Calu3 (cell line): Measurements from ENCODE around the gene SEC31B. TPM values are rescaled to one million over a fixed set of nuclear protein-coding genes. Genes with fewer than 3 reads are reported as not detected.
A peak's percentile ranks its signal among the peaks of the same experiment; 100 is the strongest.

Experiments used
- BruUV-seq: library from RNA; stranded (reverse); fragments of 400-500 nt; replicated peaks from 2 replicates; lab custom pipeline; 2021; lab: Mats Ljungman, UMichigan
- CTCF ChIA-PET: fragments of 300-600 bp; sonication (Branson Sonifier 250); formaldehyde crosslinking; loops from one replicate; lab custom pipeline; 2022; ENCODE audit warnings: antibody characterized with exemption; lab: Charles Lee
- DNase-seq: peaks from one replicate; pipeline ENCODE4 v3.0.0; 2022
- H3K27ac Mint-ChIP-seq: one replicate; pipeline ENCODE4 v1.8.0; 2022; ENCODE audit warnings: mixed read lengths; ENCODE audit not compliant: unreplicated experiment
- H3K27me3 Mint-ChIP-seq: one replicate; pipeline ENCODE4 v1.8.0; 2022; ENCODE audit warnings: mixed read lengths; ENCODE audit not compliant: unreplicated experiment
- H3K36me3 Mint-ChIP-seq: one replicate; pipeline ENCODE4 v1.8.0; 2022; ENCODE audit warnings: mild to moderate bottlenecking, moderate library complexity, mixed read lengths; ENCODE audit not compliant: insufficient read depth, unreplicated experiment
- H3K4me1 Mint-ChIP-seq: one replicate; pipeline ENCODE4 v1.8.0; 2022; ENCODE audit warnings: mild to moderate bottlenecking, low read depth, mixed read lengths; ENCODE audit not compliant: unreplicated experiment
- H3K4me3 Mint-ChIP-seq: one replicate; pipeline ENCODE4 v1.8.0; 2022; ENCODE audit warnings: mild to moderate bottlenecking, low read depth, moderate library complexity, mixed read lengths; ENCODE audit not compliant: unreplicated experiment
- H3K9me3 Mint-ChIP-seq: one replicate; pipeline ENCODE4 v1.8.0; 2022; ENCODE audit warnings: low read depth, mixed read lengths; ENCODE audit not compliant: unreplicated experiment
- intact Hi-C: fragments of 100-400 bp; cut with micrococcal nuclease; formaldehyde crosslinking; loops from one replicate; pipeline ENCODE4 v1.10.0; 2022; ENCODE audit not compliant: unreplicated experiment
- total RNA-seq: library from RNA; stranded (reverse); gene quantifications from 2 replicates; pipeline ENCODE4 v1.2.3, GENCODE V29; 2022
- TF ChIP-seq, protein P1 (sequence below): fragments of 200-600 bp; IDR thresholded peaks from one replicate; pipeline ENCODE4 v1.8.0; 2022; ENCODE audit warnings: antibody characterized with exemption; ENCODE audit not compliant: unreplicated experiment

Gene SEC31B
- total RNA-seq, 1 experiment from 2014 or later, result 6.5 TPM

DNA sequence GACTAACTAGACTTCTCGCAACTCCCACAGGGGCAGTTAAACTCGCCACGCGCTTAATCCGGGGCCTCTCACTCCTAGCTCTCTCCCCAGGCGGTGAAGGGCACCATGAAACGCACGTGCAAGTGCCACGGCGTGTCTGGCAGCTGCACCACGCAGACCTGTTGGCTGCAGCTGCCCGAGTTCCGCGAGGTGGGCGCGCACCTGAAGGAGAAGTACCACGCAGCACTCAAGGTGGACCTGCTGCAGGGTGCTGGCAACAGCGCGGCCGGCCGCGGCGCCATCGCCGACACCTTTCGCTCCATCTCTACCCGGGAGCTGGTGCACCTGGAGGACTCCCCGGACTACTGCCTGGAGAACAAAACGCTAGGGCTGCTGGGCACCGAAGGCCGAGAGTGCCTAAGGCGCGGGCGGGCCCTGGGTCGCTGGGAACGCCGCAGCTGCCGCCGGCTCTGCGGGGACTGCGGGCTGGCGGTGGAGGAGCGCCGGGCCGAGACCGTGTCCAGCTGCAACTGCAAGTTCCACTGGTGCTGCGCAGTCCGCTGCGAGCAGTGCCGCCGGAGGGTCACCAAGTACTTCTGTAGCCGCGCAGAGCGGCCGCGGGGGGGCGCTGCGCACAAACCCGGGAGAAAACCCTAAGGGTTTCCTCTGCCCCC, 37.4 kb downstream of the SEC31B start:
- CTCF ChIA-PET, result interaction anchor here (0.6 to 2.1 kb wide), 10 partner anchors 14 to 672 kb away, joined by 3 to 9 read pairs (median 6); partner anchors contain the start of genes BLOC1S2 and HIF1AN
- intact Hi-C loops, result no loop called here
- TF ChIP-seq, protein P1, sequence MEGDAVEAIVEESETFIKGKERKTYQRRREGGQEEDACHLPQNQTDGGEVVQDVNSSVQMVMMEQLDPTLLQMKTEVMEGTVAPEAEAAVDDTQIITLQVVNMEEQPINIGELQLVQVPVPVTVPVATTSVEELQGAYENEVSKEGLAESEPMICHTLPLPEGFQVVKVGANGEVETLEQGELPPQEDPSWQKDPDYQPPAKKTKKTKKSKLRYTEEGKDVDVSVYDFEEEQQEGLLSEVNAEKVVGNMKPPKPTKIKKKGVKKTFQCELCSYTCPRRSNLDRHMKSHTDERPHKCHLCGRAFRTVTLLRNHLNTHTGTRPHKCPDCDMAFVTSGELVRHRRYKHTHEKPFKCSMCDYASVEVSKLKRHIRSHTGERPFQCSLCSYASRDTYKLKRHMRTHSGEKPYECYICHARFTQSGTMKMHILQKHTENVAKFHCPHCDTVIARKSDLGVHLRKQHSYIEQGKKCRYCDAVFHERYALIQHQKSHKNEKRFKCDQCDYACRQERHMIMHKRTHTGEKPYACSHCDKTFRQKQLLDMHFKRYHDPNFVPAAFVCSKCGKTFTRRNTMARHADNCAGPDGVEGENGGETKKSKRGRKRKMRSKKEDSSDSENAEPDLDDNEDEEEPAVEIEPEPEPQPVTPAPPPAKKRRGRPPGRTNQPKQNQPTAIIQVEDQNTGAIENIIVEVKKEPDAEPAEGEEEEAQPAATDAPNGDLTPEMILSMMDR, result peak; percentile 84
- H3K9me3 Mint-ChIP-seq, result no peaks in the 10 kb centered on the region
- BruUV-seq, result no TSS peak
- H3K4me1 Mint-ChIP-seq, result no peaks in the 10 kb centered on the region
- no peak overlapping the region for H3K27ac Mint-ChIP-seq
- peaks cover 8% of the 10 kb centered on the region for H3K36me3 Mint-ChIP-seq
- H3K4me3 Mint-ChIP-seq, result peak overlapping the region; percentile 81
- peaks cover 49% of the 10 kb centered on the region for H3K27me3 Mint-ChIP-seq
- DNase-seq, result peak; percentile 65

DNA sequence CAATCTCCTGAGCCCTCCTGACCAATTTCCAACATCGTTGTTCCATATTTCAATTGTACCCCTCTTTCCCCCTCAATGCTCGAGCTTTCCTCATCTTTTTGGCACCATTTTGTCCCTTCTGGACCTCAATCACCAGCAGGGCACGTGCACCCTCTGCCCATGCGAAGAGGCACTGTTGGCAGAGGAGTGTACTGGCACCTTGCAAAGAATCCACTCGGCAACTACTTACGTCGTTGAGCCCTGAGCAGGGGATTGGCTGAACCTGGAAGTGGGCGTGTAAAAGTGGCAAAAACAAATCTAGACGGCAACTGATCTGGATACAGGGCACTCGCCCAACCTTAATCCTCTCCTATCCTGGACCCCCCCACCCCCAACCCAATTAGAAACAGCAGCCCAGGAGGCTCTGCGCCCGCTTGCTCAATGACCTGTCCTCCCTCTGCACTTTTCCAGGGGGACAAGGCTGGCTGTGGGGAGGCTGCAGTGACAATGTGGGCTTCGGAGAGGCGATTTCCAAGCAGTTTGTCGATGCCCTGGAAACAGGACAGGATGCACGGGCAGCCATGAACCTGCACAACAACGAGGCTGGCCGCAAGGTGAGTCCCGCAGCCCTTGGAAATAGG, 38.1 kb downstream of the SEC31B start:
- Mint-ChIP-seq H3K27me3 (peaks cover 49% of the 10 kb centered on the region), H3K4me1 (no peaks in the 10 kb centered on the region), H3K4me3 (peak overlapping the region; percentile 81), H3K36me3 (peaks cover 8% of the 10 kb centered on the region), H3K27ac (no peak overlapping the region), H3K9me3 (no peaks in the 10 kb centered on the region)
- peak; percentile 84 for DNase-seq
- BruUV-seq, result no TSS peak
- TF ChIP-seq, protein P1, result no peak
- CTCF ChIA-PET, result interaction anchor here (0.7 to 2.1 kb wide), 7 partner anchors 27 to 672 kb away, joined by 3 to 9 read pairs (median 6); partner anchors contain the start of genes BLOC1S2 and HIF1AN
- intact Hi-C loops, result no loop called here

DNA sequence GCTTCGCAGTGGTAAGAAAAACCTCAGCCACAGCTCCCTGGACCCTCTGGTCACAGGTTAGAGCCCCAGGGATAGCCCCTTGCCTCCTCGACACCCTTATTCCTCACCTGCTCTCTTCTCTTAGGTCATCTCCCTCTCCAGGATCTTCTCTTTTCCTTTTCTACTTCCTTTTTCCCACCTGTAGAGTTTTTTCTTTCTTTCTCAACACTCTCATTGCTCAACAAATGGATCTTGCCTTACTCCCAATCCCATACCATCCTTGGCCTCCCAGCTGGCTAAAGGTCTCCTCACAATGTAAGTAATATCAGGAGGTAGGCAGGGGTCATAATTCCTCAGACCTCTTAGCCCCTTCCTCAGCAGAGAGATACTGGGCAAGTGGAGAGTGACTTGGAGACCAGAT, 39.7 kb downstream of the SEC31B start:
- TF ChIP-seq, protein P1, result no peak
- H3K4me1 Mint-ChIP-seq, result no peaks in the 10 kb centered on the region
- DNase-seq, result no peak
- BruUV-seq, result no TSS peak
- intact Hi-C loops, result no loop called here
- no peaks in the 10 kb centered on the region for H3K9me3 Mint-ChIP-seq
- CTCF ChIA-PET, result no interaction called here
- H3K27me3 Mint-ChIP-seq, result peaks cover 49% of the 10 kb centered on the region
- H3K4me3 Mint-ChIP-seq, result no peak overlapping the region
- H3K36me3 Mint-ChIP-seq, result peaks cover 8% of the 10 kb centered on the region
- H3K27ac Mint-ChIP-seq, result no peak overlapping the region

DNA sequence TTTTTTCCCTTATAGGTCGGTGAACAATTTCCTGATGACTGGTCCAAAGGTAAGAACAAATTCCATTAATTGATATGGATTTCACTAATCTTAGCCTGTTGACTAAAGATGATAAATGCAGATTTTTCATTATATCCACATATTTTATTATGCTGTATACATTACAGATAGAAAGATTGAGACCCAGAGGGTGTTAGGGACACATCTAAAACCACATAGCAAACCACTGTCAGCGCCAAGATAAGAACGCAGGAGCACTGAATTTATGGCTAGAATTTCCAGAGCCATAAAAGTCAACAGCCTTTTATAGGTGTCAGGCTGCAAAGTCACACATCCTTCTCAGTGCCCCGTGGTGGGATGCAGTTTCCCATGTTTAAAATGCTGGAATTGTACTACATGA, 40.6 kb downstream of the SEC31B start:
- no peak overlapping the region for H3K4me3 Mint-ChIP-seq
- DNase-seq, result no peak
- H3K4me1 Mint-ChIP-seq, result no peaks in the 10 kb centered on the region
- intact Hi-C loops, result no loop called here
- no peaks in the 10 kb centered on the region for H3K9me3 Mint-ChIP-seq
- H3K27me3 Mint-ChIP-seq, result peaks cover 53% of the 10 kb centered on the region
- TF ChIP-seq, protein P1, result no peak
- no TSS peak for BruUV-seq
- peaks cover 8% of the 10 kb centered on the region for H3K36me3 Mint-ChIP-seq
- H3K27ac Mint-ChIP-seq, result no peak overlapping the region
- CTCF ChIA-PET, result no interaction called here
